ENCODE results near the gene AANAT.
"Not testable (repeated sequence)": the region's sequence is repeated elsewhere in the genome, so short reads cannot be mapped to it uniquely, and the experiment has no call there.

AANAT gene

DNA sequence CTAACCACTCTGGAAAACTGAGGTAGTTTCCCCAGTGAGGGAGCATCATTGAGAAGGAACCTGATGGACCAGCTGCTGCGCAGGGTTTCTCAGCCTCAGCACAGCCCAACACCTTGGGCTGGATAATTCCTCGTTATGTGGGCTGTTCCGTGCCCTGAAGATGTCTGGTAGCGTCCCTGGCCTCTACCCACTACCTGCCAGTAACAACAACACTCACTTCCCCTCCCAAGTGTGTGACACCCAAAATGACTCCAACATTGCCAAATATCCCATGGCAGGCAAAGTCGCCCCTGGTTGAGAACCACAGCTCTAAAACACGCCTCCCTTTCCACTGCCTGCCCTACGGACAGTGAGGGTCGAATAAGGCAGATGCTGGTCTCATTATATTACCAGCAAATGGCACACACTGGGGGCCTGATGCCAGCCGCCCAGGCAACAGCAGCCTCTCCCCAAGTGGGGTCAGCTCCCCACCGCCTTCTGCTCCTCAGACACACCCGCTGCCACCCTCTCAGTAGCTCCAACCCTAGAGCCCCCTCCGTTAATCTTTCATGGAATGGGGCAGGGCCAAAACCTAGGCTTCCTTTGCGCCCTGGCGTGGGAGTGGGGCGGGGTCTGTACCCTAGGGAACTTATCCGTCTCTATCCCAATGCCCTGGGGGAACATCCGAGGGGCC lies 32.8 kb downstream of the AANAT start:
- 59 to 65% methylated on average over 12 to 16 of the region's 17 CpGs for WGBS, 2 experiments (ENCODE audit: insufficient coverage in 2 of 2)

DNA sequence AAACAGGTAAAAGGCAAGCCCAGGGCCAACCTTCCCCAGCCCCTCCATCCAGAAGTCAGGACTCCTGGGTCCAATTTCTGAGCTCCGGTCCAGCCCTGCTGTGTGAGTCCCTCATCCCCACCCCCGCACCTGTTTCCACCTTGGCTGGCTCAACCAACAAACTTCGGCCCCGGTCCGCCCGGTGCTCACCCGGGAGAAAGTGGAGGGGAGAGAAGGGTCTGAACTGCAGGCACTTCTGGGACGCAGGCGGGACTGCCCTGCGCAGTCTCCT lies 33.3 kb downstream of the AANAT start:
- Histone ChIP-seq H3K36me3 (ENCODE audit: control insufficient read depth, insufficient read depth, low read length) (no peaks in the 10 kb centered on the region), H3K4me1 (ENCODE audit: control insufficient read depth, insufficient read depth, low read length, poor library complexity, severe bottlenecking) (peaks cover 24% of the 10 kb centered on the region), H3K27ac (ENCODE audit: low read depth, low read length, severe bottlenecking) (no peak overlapping the region), H3K9me3 (ENCODE audit: control insufficient read depth, low read length) (no peaks in the 10 kb centered on the region), H3K4me3 (ENCODE audit: extremely low read depth, insufficient read depth, low read length, poor library complexity, severe bottlenecking) (peak overlapping the region; percentile 59)
- 4 to 27% methylated on average over 3 to 8 of the region's 10 CpGs for WGBS, 2 experiments (ENCODE audit: insufficient coverage in 2 of 2)

More for the DNA sequence above, 32.8 kb downstream of the AANAT start:
- H3K4me1 ChIP-seq (ENCODE audit: control insufficient read depth, insufficient read depth, low read length, poor library complexity, severe bottlenecking), result peaks cover 24% of the 10 kb centered on the region
- H3K36me3 ChIP-seq (ENCODE audit: control insufficient read depth, insufficient read depth, low read length), result no peaks in the 10 kb centered on the region
- H3K9me3 ChIP-seq (ENCODE audit: control insufficient read depth, low read length), result no peaks in the 10 kb centered on the region
- no peak overlapping the region for H3K27ac ChIP-seq (ENCODE audit: low read depth, low read length, severe bottlenecking)
- H3K4me3 ChIP-seq (ENCODE audit: extremely low read depth, insufficient read depth, low read length, poor library complexity, severe bottlenecking), result peak overlapping the region; percentile 59

DNA sequence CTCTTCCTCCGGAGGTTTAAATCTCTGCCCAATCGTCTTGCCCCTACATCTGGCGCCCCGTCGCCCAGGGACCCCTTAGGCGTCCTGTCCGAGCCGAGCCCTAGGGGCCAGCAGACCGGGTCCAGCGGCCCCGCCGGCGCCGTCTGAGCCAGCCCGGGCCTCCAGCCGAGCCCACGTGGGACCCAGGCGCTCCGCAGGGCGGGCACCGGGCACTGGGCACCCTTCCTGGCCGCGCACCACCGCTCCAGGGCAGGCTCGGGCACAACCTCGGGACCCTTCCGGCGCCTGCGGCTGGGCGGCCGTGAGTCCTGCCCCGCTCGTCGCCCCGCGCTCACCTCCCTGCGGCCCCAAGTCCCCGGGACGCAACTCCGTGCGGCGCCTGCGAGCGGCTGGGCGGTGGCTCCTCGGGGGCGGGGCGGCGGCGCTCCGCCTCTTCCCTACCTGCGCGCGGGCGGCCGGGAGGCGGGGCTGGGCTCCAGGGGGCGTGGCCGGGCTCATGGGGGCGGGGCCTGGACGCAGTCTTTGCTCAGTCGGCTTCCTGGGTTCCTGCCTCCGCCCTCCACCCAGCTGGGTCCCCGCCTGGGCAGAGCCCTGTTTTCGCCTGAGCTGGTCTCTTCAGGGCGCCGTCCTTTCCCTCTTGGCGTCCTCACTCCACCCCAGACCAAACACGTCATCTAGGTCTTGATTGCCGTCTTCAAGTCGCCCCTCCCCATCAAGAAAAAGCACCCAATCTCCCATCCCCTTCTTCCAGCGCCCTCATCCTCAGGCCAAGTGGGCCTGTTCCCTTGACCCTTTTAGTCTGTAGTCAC lies 33.8 kb downstream of the AANAT start, which contains the start of gene RHBDF2:
TSS of gene RHBDF2 (minus strand) at position 406 of the 809 bp plus-strand sequence. CDS start 19,899 bp downstream, outside the sequence.
- Histone ChIP-seq H3K9me3 (ENCODE audit: control insufficient read depth, low read length) (no peaks in the 10 kb centered on the region), H3K4me3 (ENCODE audit: extremely low read depth, insufficient read depth, low read length, poor library complexity, severe bottlenecking) (peak within 1 kb of the TSS; percentile 59), H3K36me3 (ENCODE audit: control insufficient read depth, insufficient read depth, low read length) (no peaks in the 10 kb centered on the region), H3K27ac (ENCODE audit: low read depth, low read length, severe bottlenecking) (no peak within 1 kb of the TSS), H3K4me1 (ENCODE audit: control insufficient read depth, insufficient read depth, low read length, poor library complexity, severe bottlenecking) (peaks cover 24% of the 10 kb centered on the region)
- 4 to 5% methylated on average over 59 to 66 of the region's 72 CpGs for WGBS, 2 experiments (ENCODE audit: insufficient coverage in 2 of 2)

DNA sequence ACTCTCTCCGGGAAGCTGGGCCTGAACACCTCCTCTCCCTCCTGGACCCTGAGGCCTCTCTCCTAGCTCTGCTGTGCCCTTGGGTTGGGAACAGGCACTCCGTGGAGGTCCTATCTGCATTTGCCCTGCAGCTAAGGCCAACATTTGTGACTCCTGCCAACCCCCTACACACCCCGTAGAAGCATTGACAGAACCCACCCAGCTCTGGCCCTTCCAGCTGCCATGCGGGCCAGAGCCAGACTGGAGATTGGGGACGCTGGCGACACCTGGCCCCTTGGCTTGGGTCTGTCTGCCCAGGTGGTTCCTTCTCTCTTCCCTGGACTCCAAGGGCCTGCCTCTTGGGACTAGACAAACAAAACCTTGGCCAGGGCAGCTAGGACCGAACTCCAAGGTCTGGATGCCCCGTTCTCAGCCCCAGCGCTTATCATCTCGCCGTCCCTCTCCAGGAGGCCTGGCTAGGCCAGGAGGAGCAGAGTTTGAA lies 34.5 kb downstream of the AANAT start:
- Histone ChIP-seq H3K36me3 (ENCODE audit: control insufficient read depth, insufficient read depth, low read length) (no peaks in the 10 kb centered on the region), H3K27ac (ENCODE audit: low read depth, low read length, severe bottlenecking) (no peak overlapping the region), H3K9me3 (ENCODE audit: control insufficient read depth, low read length) (no peaks in the 10 kb centered on the region), H3K4me3 (ENCODE audit: extremely low read depth, insufficient read depth, low read length, poor library complexity, severe bottlenecking) (peak overlapping the region; percentile 59), H3K4me1 (ENCODE audit: control insufficient read depth, insufficient read depth, low read length, poor library complexity, severe bottlenecking) (peaks cover 24% of the 10 kb centered on the region)
- 75 to 78% methylated on average over 7 to 11 of the region's 11 CpGs for WGBS, 2 experiments (ENCODE audit: insufficient coverage in 2 of 2)

DNA sequence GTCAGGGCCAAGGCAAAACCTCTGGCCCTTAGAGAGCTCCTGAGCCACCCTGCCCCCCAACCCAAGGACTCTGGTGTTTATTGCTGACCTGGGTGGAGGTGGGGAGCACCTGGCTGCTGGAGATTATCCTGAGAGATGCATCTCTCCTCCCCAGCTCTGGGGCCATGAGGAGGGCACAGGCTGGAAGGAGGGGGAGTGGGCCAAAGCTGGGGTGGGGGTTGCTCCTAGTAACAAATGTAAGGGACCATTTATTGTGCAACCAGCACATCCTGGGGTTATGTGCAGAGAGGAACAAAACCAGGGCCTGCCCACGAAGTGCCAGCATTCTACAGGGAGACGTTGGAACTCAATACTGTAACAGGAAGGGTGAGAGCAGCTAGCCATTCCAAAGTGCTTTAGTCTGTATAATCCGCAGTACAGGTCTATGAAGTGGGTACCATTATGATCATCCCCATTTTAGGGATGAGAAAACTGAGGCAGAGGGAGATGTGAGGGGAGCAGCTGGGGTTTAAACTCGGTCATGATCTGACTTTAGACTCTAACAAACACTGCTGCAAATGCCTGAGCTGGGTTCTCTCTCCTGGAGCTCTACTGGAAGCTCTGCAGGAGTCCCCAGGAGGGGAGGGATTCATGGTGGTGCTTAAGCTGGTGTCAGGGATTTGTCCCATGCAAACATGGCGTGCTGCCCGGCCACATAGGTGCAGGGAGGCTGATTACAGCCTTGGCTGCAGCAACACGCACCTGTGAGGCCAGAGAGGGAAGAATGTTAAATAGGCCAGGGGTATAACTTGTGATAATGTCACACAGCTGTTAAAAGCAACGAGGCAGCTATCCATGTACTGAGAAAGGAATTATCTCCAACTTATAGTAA lies 35.2 kb downstream of the AANAT start:
- Histone ChIP-seq H3K36me3 (ENCODE audit: control insufficient read depth, insufficient read depth, low read length) (no peaks in the 10 kb centered on the region), H3K9me3 (ENCODE audit: control insufficient read depth, low read length) (no peaks in the 10 kb centered on the region), H3K4me1 (ENCODE audit: control insufficient read depth, insufficient read depth, low read length, poor library complexity, severe bottlenecking) (peaks cover 22% of the 10 kb centered on the region), H3K27ac (ENCODE audit: low read depth, low read length, severe bottlenecking) (no peak overlapping the region), H3K4me3 (ENCODE audit: extremely low read depth, insufficient read depth, low read length, poor library complexity, severe bottlenecking) (no peak overlapping the region)
- WGBS, 2 experiments (ENCODE audit: insufficient coverage in 2 of 2), result 83 to 96% methylated on average over 6 to 7 of the region's 8 CpGs

DNA sequence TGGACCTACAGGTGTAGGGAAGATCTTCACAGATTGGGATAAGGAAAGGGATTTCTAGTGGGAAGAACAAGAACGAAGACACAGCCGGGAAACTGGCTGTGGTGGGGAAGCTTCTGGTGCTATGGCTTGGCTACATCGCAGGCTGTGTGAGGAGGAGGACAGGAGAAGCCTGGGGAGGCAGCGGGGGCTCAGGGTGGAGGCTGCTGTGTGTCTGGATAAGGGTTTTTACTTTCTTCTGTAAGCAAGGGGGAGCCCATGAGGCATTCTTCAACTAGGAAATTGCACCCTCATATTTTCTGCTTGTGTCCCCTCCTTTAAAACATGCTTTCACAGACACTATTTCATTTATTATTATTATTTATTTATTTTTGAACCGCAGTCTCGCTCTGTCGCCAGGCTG lies 36.7 kb downstream of the AANAT start:
- WGBS, 2 experiments (ENCODE audit: insufficient coverage in 2 of 2), result 63 to 69% methylated on average over 6 of the region's 7 CpGs
- H3K9me3 ChIP-seq (ENCODE audit: control insufficient read depth, low read length), result no peaks in the 10 kb centered on the region
- no peak overlapping the region for H3K4me3 ChIP-seq (ENCODE audit: extremely low read depth, insufficient read depth, low read length, poor library complexity, severe bottlenecking)

DNA sequence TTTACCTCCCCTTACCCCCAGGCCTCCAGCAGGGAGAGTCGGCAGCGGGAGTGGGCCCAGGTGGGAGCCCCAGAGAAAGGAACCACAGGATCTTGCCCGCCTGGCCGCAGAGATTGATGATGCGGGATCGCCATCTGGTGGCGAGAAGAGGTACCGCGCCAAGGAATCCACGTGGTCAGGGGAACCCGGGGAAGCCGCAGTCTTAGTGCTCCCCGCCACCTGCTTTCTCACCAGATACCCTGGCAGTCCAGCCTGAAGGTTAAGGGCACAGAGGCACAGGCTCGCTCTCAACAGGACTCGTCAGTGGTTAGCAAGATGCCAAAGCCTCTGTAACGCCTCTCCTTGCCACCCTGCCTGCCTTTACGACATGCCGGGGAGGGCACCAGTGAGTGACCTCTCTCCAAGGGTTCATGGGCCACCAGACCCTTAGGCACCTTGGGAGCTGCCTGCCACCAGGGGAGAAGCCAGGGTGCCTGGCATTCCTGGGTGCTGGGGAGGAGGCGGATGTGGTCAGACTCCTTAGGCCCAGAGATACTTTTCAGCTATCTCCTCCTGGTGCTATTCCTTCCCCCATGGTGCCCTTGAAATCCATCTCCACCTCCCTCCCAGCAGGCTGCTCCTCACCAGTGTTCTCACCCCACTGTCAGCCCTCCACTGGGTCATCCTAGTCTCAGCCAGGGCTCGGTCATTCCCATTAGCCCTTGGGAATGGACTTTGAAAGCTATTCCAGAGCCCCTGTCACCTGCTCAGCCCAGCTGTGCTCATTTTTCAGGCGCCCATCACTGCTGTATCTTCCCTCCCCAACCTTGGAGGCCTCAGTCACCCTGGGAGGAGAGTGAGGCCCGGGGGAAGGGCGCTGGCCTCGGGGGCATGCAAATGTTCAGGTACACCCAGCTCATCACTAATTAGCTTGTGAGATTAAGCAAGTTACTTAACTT lies 39.3 kb downstream of the AANAT start:
- peaks cover 4% of the 10 kb centered on the region for H3K4me1 ChIP-seq (ENCODE audit: control insufficient read depth, insufficient read depth, low read length, poor library complexity, severe bottlenecking)
- 25 to 26% methylated on average over 20 to 21 of the region's 24 CpGs for WGBS, 2 experiments (ENCODE audit: insufficient coverage in 2 of 2)
- H3K27ac ChIP-seq (ENCODE audit: low read depth, low read length, severe bottlenecking), result no peak overlapping the region
- no peaks in the 10 kb centered on the region for H3K36me3 ChIP-seq (ENCODE audit: control insufficient read depth, insufficient read depth, low read length)
- no peak overlapping the region for H3K4me3 ChIP-seq (ENCODE audit: extremely low read depth, insufficient read depth, low read length, poor library complexity, severe bottlenecking)
- no peaks in the 10 kb centered on the region for H3K9me3 ChIP-seq (ENCODE audit: control insufficient read depth, low read length)

More for the DNA sequence above, 36.7 kb downstream of the AANAT start:
- Histone ChIP-seq H3K4me1 (ENCODE audit: control insufficient read depth, insufficient read depth, low read length, poor library complexity, severe bottlenecking) (peaks cover 7% of the 10 kb centered on the region), H3K27ac (ENCODE audit: low read depth, low read length, severe bottlenecking) (no peak overlapping the region), H3K36me3 (ENCODE audit: control insufficient read depth, insufficient read depth, low read length) (no peaks in the 10 kb centered on the region)

DNA sequence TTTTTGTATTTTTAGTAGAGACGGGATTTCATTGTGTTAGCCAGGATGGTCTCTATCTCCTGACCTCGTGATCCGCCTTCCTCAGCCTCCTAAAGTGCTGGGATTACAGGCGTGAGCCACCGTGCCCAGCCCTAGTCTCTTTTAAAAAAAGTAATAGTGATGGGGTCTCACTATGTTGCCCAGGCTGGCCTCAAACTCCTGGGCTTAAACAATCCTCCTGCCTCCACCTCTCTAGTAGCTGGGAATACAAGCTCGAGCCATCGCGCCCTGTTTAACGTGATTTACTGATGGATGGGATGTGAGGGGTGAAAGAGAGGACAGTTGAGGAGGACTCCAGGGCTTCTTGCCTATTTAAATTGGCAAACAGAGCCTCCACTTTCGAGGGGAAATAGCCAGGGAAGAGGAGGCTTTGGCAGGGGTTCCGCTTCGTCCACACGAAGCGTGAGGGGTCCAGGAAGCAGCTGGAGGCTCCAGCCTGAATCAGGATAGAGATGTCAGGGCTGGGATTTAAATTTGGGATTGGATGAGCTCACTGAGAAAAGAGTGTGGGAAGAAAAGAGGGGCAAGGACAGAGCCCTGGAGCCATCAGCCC lies 41.2 kb downstream of the AANAT start:
- not testable (repeated sequence) for H3K4me1 ChIP-seq (ENCODE audit: control insufficient read depth, insufficient read depth, low read length, poor library complexity, severe bottlenecking); H3K4me3 ChIP-seq (ENCODE audit: extremely low read depth, insufficient read depth, low read length, poor library complexity, severe bottlenecking); H3K27ac ChIP-seq (ENCODE audit: low read depth, low read length, severe bottlenecking); H3K9me3 ChIP-seq (ENCODE audit: control insufficient read depth, low read length); H3K36me3 ChIP-seq (ENCODE audit: control insufficient read depth, insufficient read depth, low read length)
- 90 to 91% methylated on average over 11 to 12 of the region's 14 CpGs for WGBS, 2 experiments (ENCODE audit: insufficient coverage in 2 of 2)

DNA sequence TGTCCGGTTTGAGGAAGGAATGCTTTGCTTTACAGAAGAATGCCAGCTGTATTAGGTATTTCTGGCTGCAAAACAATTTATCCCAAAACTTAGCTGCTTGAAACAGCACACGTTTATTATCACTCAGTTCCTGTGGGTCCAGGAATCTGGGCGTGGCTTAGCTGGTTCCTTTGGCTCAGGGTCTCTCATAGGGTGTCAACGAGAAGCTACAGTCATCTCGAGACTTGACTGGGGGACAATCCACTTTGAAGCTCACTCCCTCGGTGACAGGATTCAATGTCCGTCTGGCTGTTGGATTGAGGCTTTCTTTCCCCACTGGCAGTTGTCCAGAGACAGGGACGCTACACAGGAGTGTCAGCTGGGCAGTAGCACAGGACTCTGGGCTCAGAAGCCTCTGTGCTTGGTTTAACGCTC lies 43.4 kb downstream of the AANAT start:
- H3K36me3 ChIP-seq (ENCODE audit: control insufficient read depth, insufficient read depth, low read length), result no peaks in the 10 kb centered on the region
- H3K9me3 ChIP-seq (ENCODE audit: control insufficient read depth, low read length), result no peaks in the 10 kb centered on the region
- no peak overlapping the region for H3K4me3 ChIP-seq (ENCODE audit: extremely low read depth, insufficient read depth, low read length, poor library complexity, severe bottlenecking)
- H3K4me1 ChIP-seq (ENCODE audit: control insufficient read depth, insufficient read depth, low read length, poor library complexity, severe bottlenecking), result peaks cover 9% of the 10 kb centered on the region
- no peak overlapping the region for H3K27ac ChIP-seq (ENCODE audit: low read depth, low read length, severe bottlenecking)
- 64 to 65% methylated on average over 8 of the region's 9 CpGs for WGBS, 2 experiments (ENCODE audit: insufficient coverage in 2 of 2)
